MV-4-11 (cell line): ENCODE results near the gene EXT2.

ENCODE experiments used
- DNase-seq: peaks from one replicate; lab custom pipeline; 2025; lab: John Stamatoyannopoulos, UW

The EXT2 gene

DNA sequence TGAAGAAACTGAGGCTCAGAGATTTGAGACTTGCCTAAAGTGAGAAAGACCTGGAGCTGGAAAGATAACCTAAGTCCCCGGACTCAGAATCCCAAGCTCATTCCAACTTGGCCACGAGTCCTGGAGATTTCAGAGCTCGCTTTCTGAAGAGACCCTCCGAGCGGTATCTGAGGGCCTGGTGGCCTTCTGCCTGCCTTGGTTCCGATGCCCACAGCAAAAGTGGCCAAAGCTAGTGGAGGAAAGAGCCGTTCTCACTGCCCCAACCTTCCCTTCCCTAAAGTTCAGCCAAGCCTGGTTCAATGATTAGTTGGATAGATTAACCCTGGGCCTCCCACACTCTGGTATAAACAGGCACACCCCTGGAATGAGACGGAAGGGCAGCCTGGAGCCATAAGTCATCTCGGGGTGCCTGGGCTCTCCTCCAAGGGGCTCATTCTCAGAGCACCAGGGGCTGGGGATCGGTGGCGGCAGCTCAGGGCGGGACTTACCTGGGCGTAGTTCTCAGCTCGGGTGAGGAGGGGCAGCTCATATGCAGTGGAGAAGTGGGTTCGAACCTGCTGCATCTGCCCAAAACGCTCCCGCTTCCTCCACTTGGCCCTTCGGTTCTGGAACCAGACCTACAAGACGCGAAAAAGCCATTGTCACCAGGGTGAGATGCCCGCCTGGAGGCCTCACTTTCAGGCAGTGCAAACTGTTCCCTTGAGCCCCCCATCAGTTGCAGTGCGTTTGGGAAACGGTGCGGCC lies 171.7 kb downstream of the EXT2 start:
- DNase-seq, result no peak

- peak; percentile 17 for DNase-seq
These were observed 172.5 kb downstream of the EXT2 start for GRCh38 chr11:44267750-44268613.

DNA sequence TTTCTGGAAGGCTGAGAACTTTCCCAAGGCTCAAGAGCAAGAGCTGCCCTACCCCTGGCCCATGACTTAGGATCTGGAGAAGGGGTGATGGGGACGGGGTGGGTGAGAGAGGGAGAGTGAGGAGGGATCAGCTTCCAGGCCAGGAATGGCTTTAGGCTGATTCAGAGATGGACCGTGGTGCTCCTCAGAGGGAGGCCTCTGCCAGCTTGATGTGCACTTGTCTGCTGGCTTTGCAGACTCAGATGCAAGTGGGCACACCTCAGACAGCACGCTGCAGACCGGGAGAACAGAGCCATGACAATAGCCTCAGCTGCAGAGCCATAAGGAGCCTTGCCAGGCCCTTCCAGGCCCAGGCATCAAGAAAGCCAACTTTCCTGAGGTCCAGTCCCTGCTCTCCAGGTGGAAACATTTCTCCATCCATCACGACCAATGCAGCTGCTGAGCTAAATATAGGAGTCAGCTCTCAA lies 173.2 kb downstream of the EXT2 start:
- no peak for DNase-seq

- no peak for DNase-seq
These were observed 174.2 kb downstream of the EXT2 start for GRCh38 chr11:44269369-44270351.

- DNase-seq, result no peak
These were observed 175.2 kb downstream of the EXT2 start for GRCh38 chr11:44270403-44271273.

- no peak for DNase-seq
These were observed 175.8 kb downstream of the EXT2 start for GRCh38 chr11:44271286-44271685.

DNA sequence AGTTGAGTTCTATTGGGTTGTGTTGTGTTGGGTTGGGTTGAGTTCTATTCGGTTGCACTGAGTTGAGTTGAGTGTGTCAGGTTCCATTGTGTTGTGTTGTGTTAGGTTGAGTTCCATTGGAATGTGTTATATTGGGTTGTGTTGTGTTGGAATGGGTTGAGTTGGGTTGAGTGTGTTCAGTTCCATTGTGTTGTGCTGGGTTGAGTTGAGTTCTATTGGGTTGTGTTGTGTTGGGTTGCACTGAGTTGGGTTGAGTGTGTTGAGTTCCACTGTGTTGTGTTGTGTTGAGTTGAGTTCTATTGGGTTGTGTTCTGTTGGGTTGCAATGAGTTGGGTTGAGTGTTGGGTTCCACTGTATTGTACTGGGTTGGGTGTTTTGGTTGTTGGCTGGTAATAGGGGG lies 178.9 kb downstream of the EXT2 start:
- DNase-seq, result no peak

DNA sequence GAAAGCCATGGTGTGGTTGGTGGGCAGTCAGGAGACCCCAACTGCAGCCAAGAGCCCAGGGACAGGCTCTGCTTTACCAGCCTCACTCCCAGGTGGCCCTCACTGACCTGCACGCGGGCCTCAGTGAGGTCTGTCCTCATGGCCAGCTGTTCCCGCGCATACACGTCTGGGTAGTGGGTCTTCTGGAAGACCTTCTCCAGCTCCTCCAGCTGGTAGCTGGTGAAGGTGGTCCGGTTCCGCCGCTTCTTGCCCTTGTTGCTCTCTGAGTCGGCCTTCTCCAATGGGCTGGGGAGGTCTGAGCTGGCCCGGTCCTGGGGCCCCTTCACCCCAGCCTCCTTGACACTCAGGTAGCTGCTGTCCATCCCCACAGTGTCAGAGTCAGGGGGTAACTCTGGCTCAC lies 179.8 kb downstream of the EXT2 start:
- no peak for DNase-seq

GRCh38 chr11:44275961-44276550 lies 180.6 kb downstream of the EXT2 start:
- no peak for DNase-seq

- no peak for DNase-seq
These were observed 182.0 kb downstream of the EXT2 start for GRCh38 chr11:44277196-44278090.

GRCh38 chr11:44279483-44279882 lies 184.0 kb downstream of the EXT2 start:
- DNase-seq, result no peak

DNA sequence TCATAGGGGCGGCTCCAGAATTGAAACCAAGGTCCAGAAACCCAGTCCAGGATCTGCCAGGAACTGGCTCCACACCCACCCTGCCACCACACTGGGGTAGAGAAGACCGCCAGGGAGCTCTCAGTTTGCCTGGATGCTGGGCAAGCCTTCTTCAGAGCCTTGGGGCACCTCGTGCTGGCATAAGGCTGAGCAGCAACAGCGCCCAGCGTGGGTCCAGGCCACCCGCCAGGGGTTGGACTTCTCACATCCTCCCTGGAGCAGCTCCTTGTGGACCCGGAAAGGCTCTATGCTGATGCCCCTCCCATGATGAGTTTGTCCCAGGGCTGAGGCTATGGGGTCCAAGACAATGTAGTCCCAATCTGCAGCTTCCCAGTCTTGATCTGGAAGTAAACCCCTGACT lies 184.8 kb downstream of the EXT2 start:
- DNase-seq, result no peak

GRCh38 chr11:44281151-44281550 lies 185.7 kb downstream of the EXT2 start:
- no peak for DNase-seq

- DNase-seq, result no peak
These were observed 187.1 kb downstream of the EXT2 start for GRCh38 chr11:44282620-44283019.

- DNase-seq, result no peak
These were observed 190.3 kb downstream of the EXT2 start for GRCh38 chr11:44285756-44286155.

- peak; percentile 51 for DNase-seq
These were observed 190.9 kb downstream of the EXT2 start for GRCh38 chr11:44286268-44286880.

- no peak for DNase-seq
These were observed 191.4 kb downstream of the EXT2 start for GRCh38 chr11:44286911-44287310.

DNA sequence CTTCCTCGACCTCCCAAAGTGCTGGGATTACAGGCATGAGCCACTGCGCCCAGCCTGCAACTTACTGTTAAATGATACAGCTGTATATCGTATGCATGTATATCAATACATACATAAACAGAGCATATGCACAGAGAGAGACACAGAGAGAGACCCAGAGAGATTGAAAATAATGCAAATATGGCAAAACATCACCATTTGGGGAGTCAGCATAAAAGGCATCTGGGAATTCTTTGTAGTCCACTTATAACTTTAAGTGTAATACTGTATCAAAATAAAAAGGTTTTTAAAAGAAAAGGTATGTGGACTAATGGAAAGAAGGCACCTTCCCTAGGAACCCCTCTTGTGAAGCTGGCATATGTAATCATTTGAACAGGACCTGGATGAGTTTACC lies 192.7 kb downstream of the EXT2 start:
- DNase-seq, result no peak

GRCh38 chr11:44290208-44290607 lies 194.7 kb downstream of the EXT2 start:
- DNase-seq, result no peak
